CD4-positive, alpha-beta T cell treated with Interleukin-1 beta for 1 hour (primary cell): ENCODE results near the gene CNGA1.
"Not testable (repeated sequence)": the region's sequence is repeated elsewhere in the genome, so short reads cannot be mapped to it uniquely, and the experiment has no call there.

Experiments
- DNase-seq, 2 donors: peaks; one replicate each; pipeline ENCODE4 v3.0.0-alpha.2; 2020 to 2022

Gene CNGA1

DNA sequence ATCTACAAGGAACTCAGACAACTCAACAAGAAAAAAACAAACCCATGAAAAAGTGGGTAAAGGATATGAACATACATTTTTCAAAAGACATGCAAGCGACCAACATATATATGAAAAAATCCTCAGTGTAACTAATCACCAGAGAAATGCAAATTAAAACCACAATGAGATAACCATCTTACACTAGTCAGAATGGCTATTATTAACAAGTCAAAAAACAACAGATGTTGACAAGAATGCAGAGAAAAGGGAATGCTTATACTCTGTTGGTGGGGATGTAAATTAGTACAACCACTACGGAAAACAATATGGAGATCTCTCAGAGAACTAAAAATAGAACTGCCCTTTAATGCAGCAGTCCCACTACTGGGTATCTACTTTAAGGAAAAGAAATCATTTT, 12.2 kb upstream of the CNGA1 start:
- DNase-seq, result no peak

DNA sequence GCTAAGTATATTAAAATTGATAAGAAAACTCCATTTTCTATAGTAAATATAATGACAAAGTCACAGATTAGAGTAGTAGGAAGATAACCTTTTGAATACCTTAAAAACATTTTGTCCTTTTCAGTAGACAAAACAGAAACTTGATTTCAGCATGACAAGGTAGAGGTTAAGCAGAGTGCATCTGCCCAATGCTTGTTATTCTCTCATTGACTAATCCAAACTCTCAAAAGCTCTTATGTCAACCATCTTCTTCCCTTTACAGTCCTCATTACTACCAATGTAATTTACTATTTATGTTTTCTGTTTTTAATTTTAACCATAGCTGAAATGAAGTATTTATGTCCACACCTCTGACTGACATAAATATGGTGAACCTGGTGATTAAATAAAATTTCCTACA, 11.2 kb upstream of the CNGA1 start:
- DNase-seq, result no peak

DNA sequence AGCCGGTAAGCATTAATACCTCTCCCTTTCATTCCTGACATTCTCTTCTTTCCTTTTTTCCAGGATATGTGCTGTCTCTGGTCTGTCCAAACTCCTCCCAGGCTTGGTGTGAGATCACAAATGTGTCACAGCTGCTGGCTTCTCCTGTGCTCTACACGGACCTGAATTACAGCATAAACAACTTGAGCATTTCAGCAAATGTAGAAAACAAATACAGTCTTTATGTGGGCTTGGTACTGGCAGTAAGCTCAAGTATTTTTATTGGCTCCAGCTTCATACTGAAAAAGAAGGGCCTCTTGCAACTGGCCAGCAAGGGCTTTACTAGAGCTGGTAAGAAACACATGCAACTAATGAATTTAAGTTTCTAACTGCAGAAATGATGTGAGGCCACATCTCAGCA, 8.5 kb upstream of the CNGA1 start:
- no peak for DNase-seq

DNA sequence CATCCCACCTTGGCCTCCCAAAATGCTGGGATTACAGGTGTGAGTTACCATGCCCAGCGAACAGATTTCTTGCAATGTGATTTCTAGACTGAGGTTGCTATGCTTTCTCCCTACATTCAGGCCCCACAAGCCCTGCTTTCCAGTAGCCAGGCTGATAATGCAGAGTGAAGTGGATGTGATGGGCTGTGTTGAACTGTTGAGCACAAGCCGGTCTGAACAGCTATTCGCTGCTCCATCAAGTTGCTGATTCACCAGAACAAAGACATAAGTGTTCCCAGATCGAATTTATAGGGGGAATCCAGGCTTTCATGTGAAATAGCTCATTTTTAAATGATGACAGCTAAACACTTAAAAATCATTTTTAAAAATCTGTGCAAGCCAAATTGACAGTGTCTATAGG, 8.0 kb upstream of the CNGA1 start:
- no peak for DNase-seq

DNA sequence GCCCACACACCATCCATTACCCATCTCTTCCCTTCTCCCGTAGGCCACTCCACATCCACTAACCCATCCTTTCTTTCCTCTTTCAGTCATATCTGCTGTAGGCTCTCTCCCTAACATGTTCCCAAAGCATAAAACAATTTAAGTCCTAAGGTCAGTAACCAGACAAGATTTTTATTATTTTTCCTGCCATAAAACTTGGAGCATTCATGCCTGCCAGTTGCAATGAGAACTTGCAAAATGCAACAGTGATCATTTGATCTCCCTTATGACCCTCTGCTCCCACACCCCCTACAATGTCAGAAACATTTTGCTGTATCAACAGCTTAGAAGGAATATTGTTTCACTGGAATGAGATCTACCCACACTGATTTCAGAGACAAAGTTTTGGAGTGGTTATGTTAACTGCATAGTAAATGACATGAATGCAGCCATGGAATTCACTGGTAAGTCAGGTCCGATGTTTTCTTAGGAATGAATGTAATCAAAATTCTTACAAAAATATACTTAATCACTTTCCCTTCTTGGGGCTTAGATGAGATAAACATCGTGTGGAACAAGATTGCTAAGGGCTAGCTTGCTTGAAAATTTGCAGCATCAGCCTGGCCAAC, 5.8 kb upstream of the CNGA1 start:
- no peak for DNase-seq

DNA sequence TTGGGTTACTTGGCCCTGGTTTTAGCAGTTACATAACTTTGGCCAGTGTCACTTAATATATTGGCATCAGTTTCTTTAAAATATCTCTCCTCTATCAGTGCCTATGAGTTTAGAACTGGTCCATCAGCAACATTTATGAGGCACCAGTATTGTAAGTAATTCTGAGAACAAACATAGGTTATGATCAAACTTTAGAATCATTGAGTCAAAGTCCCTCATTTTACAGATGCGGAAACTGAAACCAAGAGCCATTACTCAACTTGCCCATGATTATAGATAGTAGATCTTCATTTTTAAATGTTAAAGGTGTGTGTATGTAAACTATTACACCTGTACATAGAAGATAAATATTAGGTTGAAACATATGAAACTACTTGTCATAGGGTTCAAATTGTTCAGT, 4.6 kb upstream of the CNGA1 start:
- no peak for DNase-seq

DNA sequence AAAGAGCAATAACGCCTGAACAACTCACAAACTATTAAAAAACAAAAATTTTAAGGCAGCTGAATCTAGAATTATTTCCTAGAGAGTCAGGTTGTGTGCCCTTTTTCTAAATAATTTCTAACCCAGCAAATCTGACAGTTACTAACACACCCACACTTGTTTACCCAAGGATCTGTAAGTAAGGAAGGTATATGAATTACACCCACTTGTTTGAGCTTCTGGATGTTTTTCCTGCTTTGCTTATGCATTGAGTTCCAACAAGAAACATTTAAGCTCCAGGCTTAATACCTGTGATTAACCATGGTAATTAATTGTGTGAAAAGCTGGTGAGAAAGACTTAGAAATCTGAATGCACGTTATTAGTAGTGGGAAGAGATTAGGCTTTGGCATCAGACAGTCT, 1.6 kb upstream of the CNGA1 start:
- DNase-seq, result no peak

DNA sequence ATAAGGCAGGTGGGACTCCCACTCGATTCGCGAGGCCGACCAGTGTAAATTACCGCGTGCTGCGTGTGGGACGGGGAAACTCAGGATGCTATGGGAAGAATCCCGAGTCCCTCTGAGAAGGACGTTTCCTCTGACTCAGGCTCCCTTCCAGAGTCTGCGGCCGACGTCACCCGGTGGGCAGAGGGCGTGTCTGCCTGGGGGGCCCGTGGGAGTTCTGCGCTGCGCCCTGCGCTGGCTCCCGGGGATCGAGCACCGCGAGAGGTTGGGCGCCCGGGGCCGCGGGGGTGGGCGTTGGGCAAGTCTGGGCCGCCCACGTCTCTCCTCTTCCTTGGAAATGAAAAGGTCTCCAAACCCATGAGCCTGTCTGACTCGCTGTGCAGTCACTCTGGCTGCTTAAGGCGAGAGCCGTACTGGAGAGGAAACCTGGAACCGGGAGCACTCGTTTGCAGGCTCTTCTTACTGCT, 659 bp upstream of the CNGA1 start:
- DNase-seq, result peak in 1 of 2 donors; percentile 13

DNA sequence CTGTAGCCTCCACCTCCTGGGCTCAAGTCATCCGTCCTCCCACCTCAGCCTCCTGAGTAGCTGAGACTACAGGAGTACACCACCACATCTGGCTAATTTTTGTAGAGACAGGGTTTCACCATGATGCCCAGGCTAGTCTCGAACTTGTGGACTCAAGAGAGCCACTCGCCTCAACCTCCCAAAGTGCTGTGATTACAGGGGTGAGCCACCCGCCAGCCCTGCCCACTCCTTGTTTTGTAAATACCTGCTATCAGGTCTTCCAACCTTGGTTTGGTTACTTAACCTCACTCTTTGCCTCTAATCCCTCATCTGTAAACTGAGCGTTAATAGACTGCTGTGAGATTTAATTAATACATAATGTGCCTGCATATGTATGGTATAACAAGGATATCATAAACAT, 803 bp downstream of the CNGA1 start:
- DNase-seq, result no peak

DNA sequence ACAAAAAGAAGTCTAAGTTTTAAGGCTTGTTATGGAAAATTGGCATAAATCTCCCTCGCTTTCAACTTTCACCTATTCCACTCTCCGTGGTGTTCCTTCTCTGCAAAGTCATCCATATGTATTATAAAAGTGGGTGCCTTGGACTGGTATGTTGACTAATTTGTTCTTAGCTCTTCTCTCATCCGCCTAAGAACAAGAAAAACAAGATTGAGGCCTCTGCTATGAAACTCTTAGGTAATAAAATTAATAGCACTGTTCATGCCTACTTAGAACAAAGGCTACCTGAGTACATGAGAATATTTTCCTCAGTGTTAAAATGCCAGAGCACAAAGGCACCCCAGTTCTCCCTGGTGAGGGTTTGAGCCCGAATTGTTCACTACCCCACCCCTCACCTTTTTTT, 1.3 kb downstream of the CNGA1 start:
- no peak for DNase-seq

DNA sequence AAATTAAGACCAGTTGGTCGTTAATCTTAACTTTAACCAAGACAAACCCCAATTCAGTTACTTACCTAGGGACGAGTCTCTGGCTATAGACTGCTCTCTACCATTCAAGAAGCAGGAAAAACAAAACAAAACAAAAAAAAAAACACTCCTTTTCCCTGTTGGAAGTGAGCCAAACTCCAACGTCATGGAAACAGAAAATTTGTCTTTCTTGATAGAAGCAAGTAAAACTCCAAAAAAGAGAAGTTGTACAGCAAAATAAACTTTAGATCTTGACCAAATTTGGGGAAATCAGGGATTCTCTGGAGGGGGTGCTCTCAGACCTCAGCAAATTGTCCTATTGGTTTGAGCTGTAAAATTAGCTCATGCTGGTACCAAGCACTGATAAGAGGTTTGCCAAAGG, 3.7 kb downstream of the CNGA1 start:
- DNase-seq, result no peak

DNA sequence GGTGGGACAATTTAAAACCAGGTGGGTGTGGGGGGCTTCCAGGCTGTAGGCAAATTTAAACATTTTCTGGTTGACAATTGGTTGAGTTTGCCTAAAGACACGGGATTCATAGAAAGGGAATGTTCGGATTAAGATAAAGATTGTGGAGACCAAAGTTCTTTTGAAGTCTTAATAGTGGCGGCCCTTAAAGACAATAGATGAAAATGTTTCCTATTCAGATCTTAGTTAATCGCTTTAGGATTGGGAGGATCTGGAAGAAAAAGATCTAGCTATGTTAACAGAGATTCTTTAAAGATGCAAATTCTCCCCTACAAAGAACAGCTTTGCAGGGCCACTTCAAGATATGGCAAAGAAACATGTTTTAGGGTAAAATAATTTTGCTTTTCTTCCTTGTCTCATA, 4.8 kb downstream of the CNGA1 start:
- DNase-seq, result no peak

DNA sequence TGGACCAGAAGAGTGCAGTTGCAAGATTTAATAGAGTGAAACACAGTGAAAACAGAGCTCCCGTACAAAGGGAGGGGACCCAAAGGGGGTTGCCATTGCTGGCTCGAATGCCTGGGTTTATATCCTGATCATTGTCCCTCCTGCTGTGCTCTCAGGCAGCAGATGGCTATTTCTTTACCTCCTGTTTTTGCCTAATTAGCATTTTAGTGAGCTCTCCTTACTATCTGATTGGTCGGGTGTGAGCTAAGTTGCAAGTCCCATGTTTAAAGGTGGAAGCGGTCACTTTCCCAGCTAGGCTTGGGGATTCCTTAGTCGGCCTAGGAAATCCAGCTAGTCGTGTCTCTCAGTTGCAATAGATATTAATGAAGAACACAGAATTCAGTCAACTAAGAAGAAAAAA, 5.6 kb downstream of the CNGA1 start:
- not testable (repeated sequence) for DNase-seq

DNA sequence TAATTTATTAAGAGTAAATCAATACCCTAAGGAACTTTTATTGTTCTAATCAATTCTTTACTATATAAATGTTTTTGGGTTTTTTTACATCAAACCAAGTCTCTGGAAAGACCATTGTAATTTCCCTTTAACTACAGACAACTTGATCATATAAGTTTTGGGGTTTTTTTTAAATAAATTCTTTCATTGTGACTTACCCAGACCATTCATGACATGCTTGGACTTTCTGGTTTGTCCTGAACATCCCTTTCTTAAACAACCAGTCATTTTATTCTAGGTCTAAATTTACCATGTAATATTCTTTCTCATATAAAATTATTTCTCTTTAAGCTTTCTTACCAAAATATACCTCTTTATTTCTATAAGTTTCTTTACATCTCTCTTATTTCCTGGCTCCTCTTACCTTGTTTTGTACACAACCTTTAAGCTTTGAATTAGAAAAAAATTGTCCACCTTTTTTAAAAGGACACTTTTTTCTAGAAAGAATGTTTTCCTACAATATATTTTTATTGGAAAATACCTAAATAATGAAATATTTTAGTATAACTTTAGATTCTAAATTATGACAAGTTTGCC, 8.4 kb downstream of the CNGA1 start:
- DNase-seq, result no peak

DNA sequence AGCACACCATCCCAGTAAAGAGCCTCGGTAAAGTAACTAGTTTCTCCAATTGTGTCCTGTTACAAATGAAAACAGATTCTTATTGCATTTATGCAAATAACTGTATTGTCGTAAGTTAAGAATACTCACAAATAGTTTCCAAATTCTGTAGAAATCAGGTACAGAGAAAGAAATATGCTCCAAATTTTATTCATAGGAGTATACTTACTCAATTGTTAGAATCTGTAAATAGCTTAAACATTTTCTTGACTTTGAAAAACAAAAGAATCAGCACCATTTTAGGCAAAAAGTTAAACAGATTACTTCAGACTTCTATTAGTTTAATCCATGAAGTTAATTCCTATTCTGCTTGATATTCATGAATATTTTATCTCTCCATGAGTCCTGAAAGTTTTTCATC, 10.7 kb downstream of the CNGA1 start:
- DNase-seq, result no peak

DNA sequence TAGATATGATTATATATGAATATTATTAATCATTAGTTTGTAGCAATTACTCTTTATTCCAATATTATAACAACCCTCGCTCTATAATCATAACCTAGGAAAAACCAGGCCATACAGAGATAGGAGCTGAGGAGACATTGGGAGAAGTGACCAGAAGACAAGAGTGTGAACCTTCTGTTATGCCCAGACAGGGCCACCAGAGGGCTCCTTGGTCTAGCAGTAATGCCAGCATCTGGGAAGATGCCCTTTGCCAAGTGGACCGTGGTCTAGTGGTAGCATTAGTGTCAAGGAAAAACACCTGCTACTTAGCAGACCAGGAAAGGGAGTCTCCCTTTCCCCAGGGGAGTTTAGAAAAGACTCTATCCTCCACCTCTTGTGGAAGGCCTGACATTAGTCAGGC, 12.9 kb downstream of the CNGA1 start:
- peak; percentile 27 to 33 for DNase-seq

DNA sequence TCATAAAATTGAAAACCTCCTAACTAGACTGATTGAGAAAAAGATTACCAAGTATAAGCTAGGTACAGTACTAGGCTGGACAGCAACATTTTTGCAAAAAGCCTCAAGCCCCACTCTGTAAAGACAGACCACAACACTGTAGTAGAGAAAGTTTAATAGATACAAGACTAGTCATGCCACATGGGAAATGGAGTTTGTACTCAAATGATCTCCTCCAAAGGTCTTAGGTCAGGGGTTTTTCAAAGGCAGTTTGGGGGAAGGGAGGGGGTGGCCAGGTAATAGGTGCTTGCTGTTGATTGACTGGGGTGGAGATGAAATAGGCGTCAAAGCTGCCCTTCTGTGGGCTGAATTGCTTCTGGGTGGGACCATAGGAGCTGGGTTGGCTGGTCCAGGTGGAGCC, 14.2 kb downstream of the CNGA1 start:
- no peak for DNase-seq

DNA sequence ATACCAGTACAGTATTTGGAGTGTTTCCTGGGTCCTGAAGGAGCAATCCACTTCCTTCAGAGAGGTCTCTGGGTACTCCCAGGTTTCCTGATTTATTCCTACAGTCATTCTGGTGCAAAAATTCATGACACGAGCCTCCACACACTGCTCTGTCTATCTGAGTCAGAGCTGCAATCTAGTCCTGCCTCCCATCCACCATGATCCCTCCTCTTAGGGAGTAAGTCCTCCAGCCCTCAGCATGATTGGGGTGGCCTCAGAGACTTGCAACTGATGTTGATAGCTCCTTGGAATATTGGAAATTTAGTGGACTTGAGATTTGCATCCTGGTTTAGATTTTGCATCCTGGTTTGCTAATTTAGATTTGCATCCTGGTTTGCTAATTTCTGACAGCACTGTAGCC, 20.5 kb downstream of the CNGA1 start:
- DNase-seq, result no peak

DNA sequence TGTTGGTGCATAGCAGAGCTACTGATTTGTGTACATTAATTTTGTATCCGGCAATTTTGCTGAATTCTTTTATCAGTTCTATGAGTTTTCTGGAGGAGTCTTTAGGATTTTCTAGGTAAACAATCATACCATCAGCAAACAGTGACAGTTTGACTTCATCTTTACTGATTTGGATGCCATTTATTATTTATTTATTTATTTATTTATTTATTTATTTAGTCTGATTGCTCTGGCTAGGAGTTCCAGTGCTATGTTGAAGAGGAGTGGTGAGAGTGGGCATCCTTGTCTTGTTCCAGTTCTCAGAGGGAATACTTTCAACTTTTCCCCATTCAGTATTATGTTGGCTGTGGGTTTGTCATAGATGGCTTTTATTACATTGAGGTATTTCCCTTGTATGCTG, 24.0 kb downstream of the CNGA1 start:
- not testable (repeated sequence) for DNase-seq

DNA sequence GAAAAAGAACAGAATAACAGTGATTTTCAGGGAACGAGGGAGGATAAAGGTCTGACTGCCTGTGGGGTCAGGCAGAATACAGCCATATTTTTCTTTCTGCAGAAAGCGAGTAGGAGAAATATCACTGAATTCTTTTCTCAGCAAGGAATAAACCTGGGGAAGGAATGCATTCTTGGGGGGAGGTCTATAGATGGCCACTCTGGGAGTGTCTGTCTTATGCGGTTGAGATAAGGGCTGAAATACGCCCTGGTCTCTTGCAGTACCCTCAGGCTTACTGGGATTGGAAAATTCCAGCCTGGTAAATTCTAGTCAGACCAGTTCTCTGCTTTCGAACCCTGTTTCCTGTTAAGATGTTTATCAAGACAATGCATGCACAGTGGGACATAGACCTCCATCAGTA, 26.3 kb downstream of the CNGA1 start:
- DNase-seq, result no peak

DNA sequence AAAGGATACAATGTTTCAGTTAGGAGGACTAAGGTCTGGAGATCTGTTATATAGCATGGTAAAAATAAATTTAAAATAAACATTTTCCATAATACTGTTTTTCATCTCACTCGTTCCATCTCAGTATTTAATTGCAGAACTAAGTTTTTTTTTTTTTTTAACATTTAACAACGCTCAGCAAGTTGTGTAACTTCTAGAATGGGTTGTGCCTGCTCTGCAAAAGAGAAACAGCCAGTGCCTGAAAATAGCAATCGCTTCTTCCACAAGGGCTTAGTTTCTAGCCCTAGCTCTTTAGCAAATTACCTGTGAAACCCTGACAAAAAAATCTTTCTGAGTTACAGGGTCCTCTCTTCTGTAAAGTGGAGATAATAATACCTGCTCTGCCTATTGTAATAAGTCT, 41.9 kb downstream of the CNGA1 start:
- no peak for DNase-seq

DNA sequence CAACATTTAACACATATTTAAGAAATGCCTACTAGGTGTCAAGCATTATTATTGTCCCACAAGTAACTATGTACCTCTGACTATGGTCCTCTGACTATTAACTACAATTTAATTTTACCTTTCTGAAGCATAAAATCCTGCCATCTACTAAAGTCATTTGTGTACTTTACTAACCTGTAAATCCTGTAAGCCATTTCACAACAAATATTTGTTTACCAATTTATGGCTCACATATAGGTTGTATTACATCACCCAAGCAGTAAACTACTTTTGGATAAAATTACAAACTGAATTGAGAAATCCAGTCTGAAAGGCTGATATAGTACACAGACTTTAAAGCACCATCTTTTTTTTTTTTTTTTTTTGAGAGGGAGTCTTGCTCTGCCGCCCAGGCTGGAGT, 43.8 kb downstream of the CNGA1 start:
- DNase-seq, result no peak

DNA sequence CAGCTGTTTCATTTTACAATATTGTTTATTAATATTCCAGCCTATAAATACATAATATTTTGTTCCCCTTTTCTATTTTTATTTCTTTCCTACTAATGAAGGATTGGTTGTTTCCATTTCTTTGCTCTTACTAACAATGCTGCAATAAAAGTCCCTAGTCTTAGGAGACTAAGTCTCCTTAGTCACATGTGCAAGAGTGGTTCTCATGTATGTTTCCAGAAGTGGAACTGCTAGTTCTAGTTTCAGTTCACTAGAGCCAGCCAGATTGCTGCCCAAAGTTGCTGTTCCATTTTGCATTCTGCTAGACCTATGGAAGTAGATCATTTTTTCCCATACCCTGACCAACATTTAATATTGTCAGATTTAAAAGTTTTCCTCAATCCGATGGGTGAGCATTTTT, 44.3 kb downstream of the CNGA1 start:
- DNase-seq, result no peak

DNA sequence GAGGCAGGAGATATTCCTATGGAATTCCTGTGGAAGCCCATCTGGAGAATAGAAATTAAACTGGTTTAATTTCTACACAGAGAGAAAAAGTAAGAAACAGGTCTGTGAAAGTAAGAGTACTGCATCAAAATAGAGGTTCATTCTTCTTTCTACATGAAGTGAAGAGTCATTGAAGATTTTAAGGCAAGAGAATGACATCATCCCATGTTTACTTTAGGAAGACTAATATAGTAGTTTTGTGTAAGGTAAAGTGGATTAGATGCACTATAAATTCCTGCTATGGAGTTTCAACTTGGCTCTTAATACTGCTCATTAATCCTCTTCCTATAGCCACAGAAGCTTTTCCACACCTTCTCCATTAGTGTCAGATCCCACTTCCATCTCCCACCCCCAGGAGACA, 47.6 kb downstream of the CNGA1 start:
- DNase-seq, result no peak

DNA sequence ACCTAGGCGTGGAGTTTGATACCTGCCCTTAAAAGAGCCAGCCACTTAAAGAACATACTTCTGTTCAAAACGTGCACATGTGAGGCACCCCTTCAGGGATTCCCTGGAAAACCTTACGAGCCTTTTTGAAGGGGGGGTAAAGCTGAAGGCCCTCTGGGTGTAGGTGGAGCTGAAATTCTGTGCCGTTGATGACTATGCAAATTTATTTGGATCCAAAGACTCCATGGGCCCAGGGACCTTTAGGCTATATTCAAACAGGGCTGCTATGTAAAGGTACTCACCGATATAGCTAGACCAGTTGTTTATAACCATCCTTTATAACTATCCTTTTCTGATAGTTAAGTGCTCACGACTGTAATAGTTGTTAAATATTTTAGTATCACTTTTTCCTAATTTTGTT, 61.8 kb downstream of the CNGA1 start:
- DNase-seq, result no peak
